Mesodermal cell (in vitro differentiated cells): ENCODE results near the gene SPEM2.

Source experiments
- H3K27ac ChIP-seq: 2 replicates; pipeline ENCODE4 v1.7.0; 2013; ENCODE audit warnings: mild to moderate bottlenecking, low read depth, low read length, moderate library complexity; ENCODE audit not compliant: severe bottlenecking
- H3K36me3 ChIP-seq: 2 replicates; pipeline ENCODE4 v1.7.1; 2013; ENCODE audit warnings: mild to moderate bottlenecking, low read length, moderate library complexity; ENCODE audit not compliant: control insufficient read depth, insufficient read depth
- H3K4me1 ChIP-seq: one replicate; pipeline ENCODE4 v1.7.1; 2013; ENCODE audit warnings: mild to moderate bottlenecking, low read length; ENCODE audit not compliant: insufficient read depth, control insufficient read depth, poor library complexity, severe bottlenecking
- H3K4me3 ChIP-seq: 2 replicates; pipeline ENCODE4 v1.7.0; 2013; ENCODE audit warnings: low read length, control low read depth, mild to moderate bottlenecking; ENCODE audit not compliant: insufficient read depth, poor library complexity, severe bottlenecking; ENCODE audit errors: extremely low read depth
- H3K9me3 ChIP-seq: 2 replicates; pipeline ENCODE4 v1.7.1; 2013; ENCODE audit warnings: mild to moderate bottlenecking, low read length, moderate library complexity; ENCODE audit not compliant: control insufficient read depth
- WGBS, 2 experiments: methylation state at CpG; one replicate each; pipeline ENCODE4 v1.1.5; 2013; ENCODE audit warnings: missing lambda C conversion rate in 2 of 2; ENCODE audit not compliant: insufficient coverage in 2 of 2; 5-methylcytosine and 5-hydroxymethylcytosine counted together

The SPEM2 gene

GRCh38 chr17:7443499-7444485, 18.4 kb downstream of the SPEM2 start:
- H3K9me3 ChIP-seq, result no peaks in the 10 kb centered on the region
- WGBS, 2 experiments, result 81 to 83% methylated on average over 5 to 7 of the region's 7 CpGs
- H3K4me1 ChIP-seq, result peaks cover 9% of the 10 kb centered on the region
- no peaks in the 10 kb centered on the region for H3K36me3 ChIP-seq
- no peak overlapping the region for H3K4me3 ChIP-seq
- H3K27ac ChIP-seq, result no peak overlapping the region

- no peaks in the 10 kb centered on the region for H3K9me3 ChIP-seq
- H3K4me3 ChIP-seq, result peak within 1 kb of the TSS; percentile 44
- WGBS, 2 experiments, result 2 to 5% methylated on average over 45 to 47 of the region's 51 CpGs
- H3K27ac ChIP-seq, result peak within 1 kb of the TSS; percentile 45
- peaks cover 9% of the 10 kb centered on the region for H3K4me1 ChIP-seq
- H3K36me3 ChIP-seq, result no peaks in the 10 kb centered on the region
These were observed 19.5 kb downstream of the SPEM2 start, which contains the start of gene CHRNB1 for GRCh38 chr17:7444682-7445618. Gene CHRNB1, plus strand, starts transcription at chr17:7445061. Its CDS starts 67 bp downstream, at chr17:7445128.

- H3K4me3 ChIP-seq, result peak overlapping the region; percentile 44
- no peaks in the 10 kb centered on the region for H3K9me3 ChIP-seq
- 2 to 5% methylated on average over 7 to 13 of the region's 16 CpGs for WGBS, 2 experiments
- H3K27ac ChIP-seq, result peak overlapping the region; percentile 45
- no peaks in the 10 kb centered on the region for H3K36me3 ChIP-seq
- H3K4me1 ChIP-seq, result peaks cover 9% of the 10 kb centered on the region
These were observed 20.2 kb downstream of the SPEM2 start for GRCh38 chr17:7445619-7445968.

- peaks cover 4% of the 10 kb centered on the region for H3K4me1 ChIP-seq
- H3K9me3 ChIP-seq, result no peaks in the 10 kb centered on the region
- H3K4me3 ChIP-seq, result no peak overlapping the region
- no peaks in the 10 kb centered on the region for H3K36me3 ChIP-seq
- 89 to 100% methylated on average over 1 to 4 of the region's 7 CpGs for WGBS, 2 experiments
- H3K27ac ChIP-seq, result no peak overlapping the region
These were observed 23.0 kb downstream of the SPEM2 start for GRCh38 chr17:7448461-7448860.

- Histone ChIP-seq H3K4me1 (no peaks in the 10 kb centered on the region), H3K36me3 (peaks cover 30% of the 10 kb centered on the region), H3K4me3 (no peak overlapping the region), H3K9me3 (no peaks in the 10 kb centered on the region), H3K27ac (no peak overlapping the region)
- no CpG with 5 or more reads among the region's 3 CpGs for WGBS, 2 experiments
These were observed 34.6 kb downstream of the SPEM2 start for GRCh38 chr17:7459961-7460545.

GRCh38 chr17:7460850-7461660, 35.6 kb downstream of the SPEM2 start:
- Histone ChIP-seq H3K4me1 (no peaks in the 10 kb centered on the region), H3K36me3 (peaks cover 38% of the 10 kb centered on the region), H3K9me3 (no peaks in the 10 kb centered on the region), H3K27ac (no peak overlapping the region), H3K4me3 (no peak overlapping the region)
- WGBS, 2 experiments, result 87 to 88% methylated on average over 5 to 7 of the region's 7 CpGs

GRCh38 chr17:7462474-7463371, 37.3 kb downstream of the SPEM2 start:
- Histone ChIP-seq H3K4me3 (no peak overlapping the region), H3K9me3 (no peaks in the 10 kb centered on the region), H3K36me3 (peaks cover 53% of the 10 kb centered on the region), H3K27ac (no peak overlapping the region), H3K4me1 (no peaks in the 10 kb centered on the region)
- WGBS, 2 experiments, result 93 to 97% methylated on average over 33 to 36 of the region's 44 CpGs

- Histone ChIP-seq H3K4me1 (no peaks in the 10 kb centered on the region), H3K4me3 (no peak overlapping the region), H3K27ac (no peak overlapping the region), H3K36me3 (peaks cover 55% of the 10 kb centered on the region), H3K9me3 (no peaks in the 10 kb centered on the region)
- 96 to 97% methylated on average over 10 of the region's 14 CpGs for WGBS, 2 experiments
These were observed 38.0 kb downstream of the SPEM2 start for GRCh38 chr17:7463372-7463846.

- H3K9me3 ChIP-seq, result no peaks in the 10 kb centered on the region
- H3K4me3 ChIP-seq, result no peak overlapping the region
- no peaks in the 10 kb centered on the region for H3K4me1 ChIP-seq
- no peak overlapping the region for H3K27ac ChIP-seq
- H3K36me3 ChIP-seq, result peaks cover 55% of the 10 kb centered on the region
- WGBS, 2 experiments, result 100% methylated on average over 1 to 2 of the region's 9 CpGs
These were observed 38.7 kb downstream of the SPEM2 start for GRCh38 chr17:7464081-7464480.
